ENCODE measurements around the gene GLIS1. TPM values are rescaled to one million over a fixed set of nuclear protein-coding genes. Genes with fewer than 3 reads are reported as not detected.

The GLIS1 gene
- total RNA-seq, 1 experiment from 2014 or later, result 0.28 TPM

DNA sequence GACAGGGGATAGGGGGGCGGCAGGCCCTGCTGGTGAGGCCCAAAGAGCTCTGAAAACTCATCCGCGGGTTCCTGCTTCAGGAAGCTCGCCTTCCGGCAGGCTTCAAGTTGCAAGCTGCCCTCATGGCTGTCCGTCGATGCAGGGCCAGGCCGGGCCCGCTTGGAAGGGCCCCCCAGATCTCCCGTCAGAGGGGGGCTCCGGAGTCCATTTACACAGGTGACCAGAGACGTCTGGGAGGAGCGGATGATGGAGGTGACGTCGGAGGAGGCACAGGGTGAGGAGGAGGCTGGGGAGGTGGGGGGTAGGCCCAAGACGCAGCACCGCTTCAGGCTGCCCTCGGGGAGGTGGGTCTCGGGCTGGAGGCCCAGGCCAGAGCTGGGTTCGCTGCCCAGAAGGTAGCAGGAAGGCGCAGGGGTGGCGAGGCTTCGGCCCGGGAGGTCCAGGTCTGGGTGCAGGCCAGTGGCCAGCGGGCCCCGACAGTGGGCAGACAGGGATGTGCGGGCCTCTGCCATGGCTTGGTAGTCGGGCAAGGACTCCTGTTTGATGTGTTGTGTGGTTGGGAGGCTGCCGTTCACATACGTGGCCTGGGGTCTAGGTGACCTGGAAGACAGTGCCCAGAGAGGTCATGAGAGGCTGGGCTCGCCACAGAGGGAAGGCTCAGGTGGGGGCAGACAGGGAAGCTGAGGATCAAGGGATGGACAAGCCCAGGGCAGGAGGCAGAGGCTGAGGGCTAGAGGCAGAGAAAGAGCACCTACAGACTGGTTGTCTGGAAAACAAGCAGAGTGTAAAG lies 144.4 kb downstream of the GLIS1 start:
- Mint-ChIP-seq H3K27ac (peak overlapping the region in 1 of 3 experiments; percentile 4; a peak in 1 of 7 replicates), H3K27me3 (ENCODE audit: low read depth) (peaks cover 16% of the 10 kb centered on the region), H3K9me3 (no peaks in the 10 kb centered on the region), H3K36me3 (ENCODE audit: insufficient read depth in 1 of 3, low read depth in 3 of 3) (no peaks in the 10 kb centered on the region), H3K4me3 (peak overlapping the region in 1 of 2 experiments; percentile 4; a peak in 2 of 5 replicates), H3K4me1 (peaks cover 20 to 22% of the 10 kb centered on the region in 2 experiments)
- WGBS (ENCODE audit: extremely low coverage, insufficient read length, low lambda C conversion rate), result no CpG with 5 or more reads among the region's 31 CpGs
- no peak overlapping the region for H3K9ac ChIP-seq (ENCODE audit: extremely low read depth, insufficient read length, low read length)
- no peaks in the 10 kb centered on the region for H3K79me1 ChIP-seq (ENCODE audit: insufficient read depth, low read depth, low read length, poor library complexity, severe bottlenecking)
- no peak overlapping the region for H3K4me2 ChIP-seq (ENCODE audit: insufficient read depth, insufficient read length, low read length)
- H3K14ac ChIP-seq (ENCODE audit: insufficient read depth, low read length), result no peak overlapping the region
- H3K4me1 ChIP-seq (ENCODE audit: insufficient read depth, low read length), result no peaks in the 10 kb centered on the region; the same call in 1 of the 2 replicates
- no peak overlapping the region for H3K27ac ChIP-seq (ENCODE audit: insufficient read length, low read depth, low read length)
- H2BK20ac ChIP-seq (ENCODE audit: low read depth, low read length, poor library complexity, severe bottlenecking), result no peak overlapping the region
- H4K91ac ChIP-seq (ENCODE audit: insufficient read length, low read depth, low read length), result no peak overlapping the region
- H2AFZ ChIP-seq (ENCODE audit: low read length), result no peak overlapping the region
- H4K5ac ChIP-seq (ENCODE audit: insufficient read length, low read depth, low read length), result no peak overlapping the region
- no peak overlapping the region for H2BK5ac ChIP-seq (ENCODE audit: insufficient read length, low read length)
- H2AK5ac ChIP-seq (ENCODE audit: insufficient read length, low read length), result no peak overlapping the region
- H3K9me3 ChIP-seq (ENCODE audit: control insufficient read depth, low read depth, low read length), result no peaks in the 10 kb centered on the region
- no peak overlapping the region for H3T11ph ChIP-seq (ENCODE audit: low read length)
- DNase-seq, result no peak
- no peak overlapping the region for H2BK12ac ChIP-seq (ENCODE audit: insufficient read length, low read depth, low read length)
- no peak overlapping the region for H2BK15ac ChIP-seq (ENCODE audit: low read depth, low read length)
- H3K18ac ChIP-seq (ENCODE audit: insufficient read length, low read depth, low read length), result no peak overlapping the region
- no peaks in the 10 kb centered on the region for H3K27me3 ChIP-seq (ENCODE audit: insufficient read depth, low read length)
- TF ChIP-seq, protein P1, sequence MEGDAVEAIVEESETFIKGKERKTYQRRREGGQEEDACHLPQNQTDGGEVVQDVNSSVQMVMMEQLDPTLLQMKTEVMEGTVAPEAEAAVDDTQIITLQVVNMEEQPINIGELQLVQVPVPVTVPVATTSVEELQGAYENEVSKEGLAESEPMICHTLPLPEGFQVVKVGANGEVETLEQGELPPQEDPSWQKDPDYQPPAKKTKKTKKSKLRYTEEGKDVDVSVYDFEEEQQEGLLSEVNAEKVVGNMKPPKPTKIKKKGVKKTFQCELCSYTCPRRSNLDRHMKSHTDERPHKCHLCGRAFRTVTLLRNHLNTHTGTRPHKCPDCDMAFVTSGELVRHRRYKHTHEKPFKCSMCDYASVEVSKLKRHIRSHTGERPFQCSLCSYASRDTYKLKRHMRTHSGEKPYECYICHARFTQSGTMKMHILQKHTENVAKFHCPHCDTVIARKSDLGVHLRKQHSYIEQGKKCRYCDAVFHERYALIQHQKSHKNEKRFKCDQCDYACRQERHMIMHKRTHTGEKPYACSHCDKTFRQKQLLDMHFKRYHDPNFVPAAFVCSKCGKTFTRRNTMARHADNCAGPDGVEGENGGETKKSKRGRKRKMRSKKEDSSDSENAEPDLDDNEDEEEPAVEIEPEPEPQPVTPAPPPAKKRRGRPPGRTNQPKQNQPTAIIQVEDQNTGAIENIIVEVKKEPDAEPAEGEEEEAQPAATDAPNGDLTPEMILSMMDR (conservative IDR thresholded peaks at IDR 0.05), result no peak; the same call in 2 of the 3 replicates
- H3K23ac ChIP-seq (ENCODE audit: insufficient read length, low read depth, low read length), result no peak overlapping the region
- H3K79me2 ChIP-seq (ENCODE audit: insufficient read depth, low read length), result no peaks in the 10 kb centered on the region
- no peaks in the 10 kb centered on the region for H3K23me2 ChIP-seq (ENCODE audit: insufficient read length, low read depth, low read length, poor library complexity, severe bottlenecking)
- H2BK120ac ChIP-seq (ENCODE audit: low read depth, low read length, poor library complexity, severe bottlenecking), result no peak overlapping the region
- no peaks in the 10 kb centered on the region for H4K20me1 ChIP-seq (ENCODE audit: control insufficient read depth, insufficient read depth, insufficient read length)
- no peak overlapping the region for H4K8ac ChIP-seq (replicated peaks; ENCODE audit: insufficient read length, low read depth, low read length)
- H3K4ac ChIP-seq (ENCODE audit: low read depth, low read length), result no peak overlapping the region
- no peak overlapping the region for H3K56ac ChIP-seq (ENCODE audit: insufficient read length, low read depth, low read length)
